SK-MEL-5 (cell line): Measurements from ENCODE around the gene EML4. TPM values are rescaled to one million over a fixed set of nuclear protein-coding genes. Genes with fewer than 3 reads are reported as not detected.
"Not testable (repeated sequence)": the region's sequence is repeated elsewhere in the genome, so short reads cannot be mapped to it uniquely, and the experiment has no call there.

Experiments
- DNase-seq: peaks from one replicate; pipeline ENCODE4 v3.0.0-alpha.2; 2016; ENCODE audit warnings: low read depth, low spot score
- in situ Hi-C: cut with HindIII; loops from 2 replicates; pipeline ENCODE4 v1.10.0; 2016; ENCODE audit warnings: low sequenced_read_pairs, high pct_unique_total_duplicates, low pct_unique_long_range_greater_than_20kb
- total RNA-seq: library from RNA; depleted of rRNA; stranded (reverse); fragments of >200 nt; shearing (Covaris generic); gene quantifications from 2 replicates; pipeline ENCODE4 v1.2.3, GENCODE V29; 2014

EML4 gene
- total RNA-seq, 1 experiment from 2014 or later: 78.4 TPM

- peak; percentile 13 for DNase-seq
- in situ Hi-C loops: no loop called here
Measured at GRCh38 chr2:42327125-42327524, 158.0 kb downstream of the EML4 start.

DNA sequence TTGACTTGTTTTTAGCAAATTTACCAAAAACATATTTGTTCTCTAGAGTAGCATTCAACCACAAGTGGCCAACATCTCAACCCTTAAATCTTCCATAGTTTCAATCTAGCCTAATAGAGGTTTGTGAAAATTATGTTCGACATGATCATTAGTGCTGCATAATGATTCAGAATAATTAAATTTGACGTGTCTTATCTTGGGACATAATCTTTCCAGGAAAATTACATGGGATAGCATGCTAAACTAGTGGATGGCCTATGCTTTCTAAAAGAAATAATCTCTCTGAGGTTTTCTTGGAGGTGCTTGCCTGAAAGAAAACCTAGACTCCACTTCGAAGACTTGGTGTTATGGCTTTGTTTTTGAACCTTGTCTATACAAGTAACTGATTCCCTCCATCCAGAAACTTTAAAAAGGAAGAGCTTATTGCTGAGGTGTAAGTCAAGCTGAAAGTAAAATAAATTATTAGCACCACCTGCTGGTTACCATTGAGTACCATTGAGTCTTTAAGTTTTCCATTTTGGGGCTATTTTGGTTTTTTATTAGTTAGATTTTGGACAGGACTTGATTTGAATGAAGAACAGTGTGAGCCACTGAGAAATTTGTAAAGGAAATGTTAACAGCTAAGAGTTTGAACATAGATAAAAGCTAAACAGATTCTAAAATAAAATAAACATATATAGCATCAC, 159.1 kb downstream of the EML4 start:
- DNase-seq: peak; percentile 67
- in situ Hi-C loops: no loop called here

- in situ Hi-C loops: no loop called here
- DNase-seq: no peak
Measured at GRCh38 chr2:42328923-42329322, 159.8 kb downstream of the EML4 start.

GRCh38 chr2:42329736-42330135, 160.6 kb downstream of the EML4 start:
- in situ Hi-C loops: no loop called here

DNA sequence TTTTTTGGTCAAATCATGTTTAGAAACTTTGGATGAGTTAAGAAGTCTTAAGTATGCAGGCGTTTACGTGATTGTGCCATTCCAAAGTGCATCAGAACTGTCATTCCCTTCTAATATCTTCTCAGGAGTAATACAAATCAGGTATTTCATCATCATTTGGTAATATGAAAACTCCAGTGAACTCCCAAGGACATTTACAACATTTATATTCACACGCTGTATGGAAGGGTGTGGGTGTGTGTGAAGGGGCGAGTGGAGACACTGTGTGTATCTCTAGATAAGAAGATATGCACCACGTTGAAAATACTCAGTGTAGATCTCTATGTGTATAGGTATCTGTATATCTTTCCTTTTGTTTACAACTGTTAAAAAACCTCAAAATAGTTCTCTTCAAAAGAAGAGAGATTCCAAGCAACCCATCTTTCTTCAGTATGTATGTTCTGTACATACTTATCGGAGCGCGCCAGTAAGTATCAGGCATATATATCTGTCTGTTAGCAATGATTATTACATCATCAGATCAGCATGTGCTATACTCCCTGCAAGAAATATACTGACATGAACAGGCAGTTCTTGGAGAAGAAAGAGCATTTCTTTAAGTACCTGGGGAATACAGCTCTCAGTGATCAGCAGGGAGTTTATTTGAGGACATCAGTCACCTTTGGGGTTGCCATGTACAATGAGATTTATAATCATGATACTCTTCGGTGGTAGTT, 162.6 kb downstream of the EML4 start:
- no peak for DNase-seq
- in situ Hi-C loops: no loop called here

More at GRCh38 chr2:42329736-42330135, 160.6 kb downstream of the EML4 start:
- DNase-seq: no peak

DNA sequence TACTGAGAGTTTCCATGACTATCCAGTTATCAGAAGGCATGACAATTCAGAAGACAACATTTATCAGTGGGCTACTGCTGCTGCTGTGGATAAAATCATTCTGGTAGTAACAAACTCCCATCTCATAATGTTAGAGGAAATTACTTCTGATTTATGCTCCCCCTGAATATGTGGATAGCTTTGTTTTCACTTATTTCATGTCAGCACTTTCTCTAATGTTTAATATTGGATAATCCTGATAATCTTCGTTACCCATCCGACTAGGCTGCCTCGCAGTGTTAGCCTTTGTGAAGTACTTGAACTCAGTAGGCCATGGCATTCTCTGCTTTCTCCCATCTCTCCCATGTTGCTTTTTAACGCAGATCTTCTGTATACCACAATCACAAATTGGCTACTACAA, 163.4 kb downstream of the EML4 start:
- DNase-seq: no peak
- in situ Hi-C loops: no loop called here

DNA sequence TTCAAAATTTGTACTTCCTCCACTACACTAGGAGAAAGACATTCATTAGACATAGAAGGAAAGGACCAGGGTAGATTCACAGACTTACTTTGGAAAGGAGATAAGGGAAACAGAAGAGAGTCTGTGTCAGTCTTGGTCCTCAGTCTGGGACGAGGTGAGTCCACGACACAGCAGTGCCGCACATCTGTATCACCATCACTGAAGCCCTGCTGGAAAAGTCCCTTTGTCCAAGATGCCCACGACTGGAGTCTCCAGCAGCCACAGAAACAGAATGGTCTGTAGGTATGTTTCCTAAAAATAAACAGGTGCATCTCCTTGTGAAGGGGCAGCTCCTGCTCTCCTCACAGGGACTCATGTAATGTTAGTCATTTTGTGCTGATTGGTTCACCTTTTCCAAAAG, 164.4 kb downstream of the EML4 start:
- in situ Hi-C loops: no loop called here
- no peak for DNase-seq

GRCh38 chr2:42334220-42334619, 165.1 kb downstream of the EML4 start:
- in situ Hi-C loops: no loop called here
- no peak for DNase-seq

DNA sequence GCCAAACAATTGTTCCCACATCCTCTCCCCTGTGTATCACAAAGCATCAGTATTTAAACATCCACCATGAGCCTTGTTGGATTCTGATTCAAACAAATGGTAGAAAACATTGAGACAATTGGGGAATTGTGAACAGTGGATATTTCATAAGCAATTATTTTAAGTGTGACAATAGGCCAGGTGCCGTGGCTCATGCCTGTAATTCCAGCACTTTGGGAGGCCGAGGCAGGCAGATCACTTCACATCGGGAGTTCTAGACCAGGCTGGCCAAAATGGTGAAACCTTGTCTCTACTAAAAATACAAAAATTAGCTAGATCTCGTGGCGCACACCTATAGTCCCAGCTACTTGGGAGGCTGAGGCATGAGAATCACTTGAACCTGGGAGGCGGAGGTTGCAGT, 165.7 kb downstream of the EML4 start:
- in situ Hi-C loops, DNase-seq: not testable (repeated sequence)

DNA sequence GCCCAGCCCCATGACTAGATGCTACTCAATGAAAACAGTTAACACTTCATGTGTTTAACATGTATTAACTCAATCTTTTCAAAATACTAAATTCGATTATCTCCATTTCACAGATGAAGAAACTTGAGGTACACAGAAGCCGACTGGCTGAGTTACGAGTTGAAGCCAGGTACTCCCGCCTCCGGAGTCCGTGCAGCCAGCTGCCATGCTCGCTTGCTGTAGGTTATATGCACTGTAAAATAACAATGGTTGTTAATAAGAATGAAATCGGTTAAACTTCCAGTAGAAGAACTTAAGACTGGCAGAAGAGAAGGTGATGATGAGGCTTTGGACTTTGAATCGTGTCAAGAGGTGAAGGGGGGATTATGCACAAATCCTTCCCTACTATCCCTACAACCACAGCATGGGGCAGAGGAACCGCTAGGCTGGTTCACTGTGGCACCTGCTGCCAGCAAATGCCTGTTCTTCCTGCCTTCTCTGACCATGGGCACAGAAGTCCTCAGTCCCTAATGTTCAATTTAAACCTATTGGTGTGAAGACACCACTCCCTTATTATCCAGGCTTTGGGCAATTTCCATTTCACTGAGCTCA, 166.5 kb downstream of the EML4 start:
- no peak for DNase-seq
- in situ Hi-C loops: no loop called here

DNA sequence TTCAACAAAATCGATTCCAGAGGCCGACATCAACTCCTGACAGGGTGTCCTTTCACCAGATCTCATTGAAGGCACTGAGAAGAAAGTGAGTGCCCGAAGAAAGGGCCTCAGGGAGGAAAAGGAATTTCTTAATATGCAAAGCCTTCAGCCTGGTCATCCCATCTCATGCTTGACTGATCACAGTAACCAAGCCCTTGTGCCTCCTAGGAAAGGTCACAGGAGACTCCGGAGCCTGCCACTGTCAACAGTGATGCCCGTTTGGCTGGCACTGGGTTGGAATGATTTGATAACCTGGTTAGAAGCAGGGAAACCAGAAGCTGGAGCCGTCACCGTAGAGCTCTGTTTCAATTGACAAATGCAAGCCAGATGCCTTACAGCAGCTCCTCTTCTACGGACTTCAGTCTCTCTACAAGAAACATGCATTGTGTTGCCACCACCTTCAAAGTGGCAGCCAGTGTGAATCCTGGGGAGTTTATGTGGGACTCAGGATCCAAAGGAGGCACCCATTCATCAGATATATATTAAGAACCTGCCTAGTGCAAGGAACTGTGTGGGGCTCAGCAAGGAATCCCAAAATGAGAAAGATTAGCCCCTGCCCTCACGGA, 167.3 kb downstream of the EML4 start:
- in situ Hi-C loops: no loop called here
- DNase-seq: no peak

DNA sequence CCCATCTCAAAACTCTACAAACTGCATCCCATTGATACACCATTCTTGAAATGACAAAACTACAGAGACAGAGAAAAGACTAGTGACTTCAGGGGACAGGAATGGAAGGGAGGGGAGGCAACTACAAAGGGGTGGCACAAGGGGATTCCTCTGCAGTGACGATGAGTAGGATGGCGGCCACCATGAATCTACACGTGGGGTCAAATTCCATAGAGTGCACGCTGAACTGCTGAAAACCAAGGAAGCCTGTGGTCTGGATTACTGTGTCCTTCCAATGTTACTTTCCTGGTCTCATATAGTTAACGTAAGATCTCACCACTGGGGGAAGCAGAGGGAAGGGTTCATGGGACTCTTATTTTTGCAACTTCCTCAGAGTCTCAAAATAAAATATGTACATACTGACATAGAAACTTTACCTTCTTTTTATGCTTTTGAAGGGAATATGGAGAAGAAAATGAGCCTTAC, 168.2 kb downstream of the EML4 start:
- peak; percentile 20 for DNase-seq
- in situ Hi-C loops: no loop called here

GRCh38 chr2:42337846-42338566, 168.9 kb downstream of the EML4 start:
- no peak for DNase-seq
- in situ Hi-C loops: no loop called here

- no peak for DNase-seq
- in situ Hi-C loops: no loop called here
Measured at GRCh38 chr2:42338567-42339190, 169.5 kb downstream of the EML4 start.

DNA sequence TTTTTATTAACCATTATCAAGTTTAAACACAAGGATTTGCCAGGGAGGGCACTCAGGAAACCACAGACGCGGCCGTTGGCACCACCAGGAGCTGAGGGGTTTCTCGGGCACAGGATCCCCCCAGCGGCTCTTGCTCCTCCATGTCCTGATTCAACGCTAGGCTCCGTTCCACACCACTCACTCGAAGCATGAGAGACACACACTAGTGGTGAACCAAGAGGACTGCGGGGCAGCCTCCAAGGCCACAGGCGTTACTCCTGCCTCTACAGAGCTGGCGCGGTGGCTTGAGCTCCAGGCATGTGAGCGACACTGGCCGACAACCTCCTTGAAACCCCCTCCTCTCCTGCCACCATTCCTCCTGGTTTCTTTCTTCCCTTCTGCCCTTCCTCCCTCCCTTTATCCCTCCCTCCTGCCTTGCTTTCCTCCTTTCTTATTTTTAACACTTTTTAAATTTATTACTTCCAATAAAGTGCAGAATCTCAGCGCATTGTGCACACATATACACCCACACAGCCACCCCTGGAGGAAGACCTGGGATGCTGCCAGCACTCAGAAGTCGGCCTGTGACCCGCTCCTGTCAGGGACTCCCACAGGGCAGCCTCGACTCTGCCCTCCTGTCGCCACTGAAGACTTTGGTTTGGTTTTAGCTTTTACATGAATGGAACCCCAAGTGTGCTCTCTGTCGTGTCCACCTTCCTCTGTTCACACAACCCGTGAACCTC, 170.2 kb downstream of the EML4 start:
- peak; percentile 17 for DNase-seq

GRCh38 chr2:42340045-42340937, 171.1 kb downstream of the EML4 start:
- DNase-seq: no peak
- in situ Hi-C loops: no loop called here

More for the DNA sequence above, 170.2 kb downstream of the EML4 start:
- in situ Hi-C loops: no loop called here
